HepG2 (cell line): ENCODE data around the gene KIF3C. TPM values are rescaled to one million over a fixed set of nuclear protein-coding genes. Genes with fewer than 3 reads are reported as not detected.

Experiments
- ATAC-seq: fragments of 200-7000 bp; cut with Tn5 transposase; 3 replicates; pipeline ENCODE4 v1.9.1; 2020; ENCODE audit warnings: mild to moderate bottlenecking, moderate library complexity
- BruUV-seq: library from RNA; stranded (reverse); fragments of 400-500 nt; replicated peaks from 2 replicates; lab custom pipeline; 2021; lab: Mats Ljungman, UMichigan
- CTCF ChIA-PET: fragments of 300-600 bp; formaldehyde crosslinking; extraction: SDS; loops from one replicate; lab custom pipeline; 2021; ENCODE audit warnings: low total read pairs, inconsistent platforms, low intra/inter-chr PET ratio; lab: Yijun Ruan, JAX
- POLR2A ChIA-PET: fragments of 350-600 bp; sonication (Branson Sonifier 250); formaldehyde crosslinking; loops from one replicate; lab custom pipeline; 2020; ENCODE audit warnings: antibody characterized with exemption, inconsistent platforms; lab: Yijun Ruan, JAX
- DNase-seq: peaks from one replicate; pipeline ENCODE4 v3.0.0-alpha.2; 2015; ENCODE audit warnings: low spot score
- FAIRE-seq: peaks from 3 replicates; lab custom pipeline; 2011; peaks lifted over from hg19 to GRCh38; lab: Jason Lieb, UNC
- H2AFZ ChIP-seq: one replicate; pipeline ENCODE4 v1.6.1; 2011; ENCODE audit warnings: low read length, inconsistent platforms
- H3K27ac ChIP-seq: fragments of 300-600 bp; 3 replicates; pipeline ENCODE4 v1.8.0; 2011; ENCODE audit warnings: mixed run types, mild to moderate bottlenecking, mixed read lengths, low read length, inconsistent platforms; ENCODE audit not compliant: insufficient read depth; ENCODE audit errors: extremely low read length
- H3K27me3 ChIP-seq, 2 experiments: fragments of 200-600 bp in 1 of 2; 2 replicates in 1 of 2; 3 replicates in 1 of 2; pipeline versions ENCODE4 v1.6.0 to v1.8.0; 2011; ENCODE audit warnings: low read length in 2 of 2, mild to moderate bottlenecking in 2 of 2, moderate library complexity in 2 of 2, inconsistent platforms in 1 of 2; ENCODE audit not compliant: insufficient read depth in 2 of 2, control insufficient read depth in 1 of 2
- H3K36me3 ChIP-seq, 2 experiments: fragments of 200-600 bp in 1 of 2; replicated peaks in 1 of 2; 2 replicates in 1 of 2; 3 replicates in 1 of 2; pipeline versions ENCODE4 v1.5.1 to v1.8.0; 2011; ENCODE audit warnings: low read length in 2 of 2, inconsistent platforms in 1 of 2; ENCODE audit not compliant: insufficient read depth in 2 of 2, control insufficient read depth in 1 of 2
- H3K4me1 ChIP-seq: 2 replicates; pipeline ENCODE4 v1.5.1; 2012; ENCODE audit warnings: low read length, inconsistent platforms; ENCODE audit not compliant: insufficient read depth
- H3K4me2 ChIP-seq: 2 replicates; pipeline ENCODE4 v1.6.0; 2011; ENCODE audit warnings: low read depth, low read length, inconsistent platforms
- H3K4me3 ChIP-seq, 3 experiments: fragments of 200-600 bp in 1 of 3; sonication (generic), shearing (Covaris generic) in 1 of 3; replicated peaks in 1 of 3; 2 replicates each; pipeline ENCODE4 v1.5.1; 2011 to 2016; ENCODE audit warnings: low read length in 3 of 3, inconsistent platforms in 2 of 3, low read depth in 2 of 3, mild to moderate bottlenecking in 2 of 3, control low read depth in 1 of 3, mixed read lengths in 1 of 3; ENCODE audit not compliant: insufficient read depth in 1 of 3
- H3K79me2 ChIP-seq: one replicate; pipeline ENCODE4 v1.6.1; 2011; ENCODE audit warnings: low read length, inconsistent platforms; ENCODE audit not compliant: insufficient read depth
- H3K9ac ChIP-seq: 2 replicates; pipeline ENCODE4 v1.6.0; 2011; ENCODE audit warnings: mild to moderate bottlenecking, low read depth, low read length, inconsistent platforms; ENCODE audit not compliant: insufficient read depth
- H3K9me3 ChIP-seq: 2 replicates; pipeline ENCODE4 v1.5.1; 2012; ENCODE audit warnings: mild to moderate bottlenecking, low read length
- H4K20me1 ChIP-seq: 2 replicates; pipeline ENCODE4 v1.6.0; 2011; ENCODE audit warnings: inconsistent platforms, mild to moderate bottlenecking, low read length, moderate library complexity; ENCODE audit not compliant: insufficient read depth
- AGO1 ChIP-seq: fragments of 200-400 bp; formaldehyde crosslinking; IDR thresholded peaks from 2 replicates; pipeline ENCODE4 v1.6.1; 2017; ENCODE audit warnings: mild to moderate bottlenecking, low read depth, low read length, moderate library complexity; ENCODE audit not compliant: poor library complexity, severe bottlenecking
- CBX5 ChIP-seq: sonication (generic); formaldehyde crosslinking; IDR thresholded peaks from 2 replicates; pipeline ENCODE4 v1.4.0; 2020; ENCODE audit warnings: missing genetic modification reagents, borderline replicate concordance
- CHD2 ChIP-seq: IDR thresholded peaks from 2 replicates; pipeline ENCODE4 v1.6.1; 2011; ENCODE audit warnings: low read depth, low read length, improper control_type of control experiment
- CREBL2 ChIP-seq: sonication (generic); formaldehyde crosslinking; IDR thresholded peaks from 2 replicates; pipeline ENCODE4 v1.8.1; 2023; ENCODE audit warnings: missing genetic modification reagents, mild to moderate bottlenecking, borderline replicate concordance
- DNMT1 ChIP-seq: sonication (generic); formaldehyde crosslinking; IDR thresholded peaks from 2 replicates; pipeline ENCODE4 v1.5.1; 2020; ENCODE audit warnings: mild to moderate bottlenecking, missing genetic modification reagents
- FIP1L1 ChIP-seq: fragments of 200-400 bp; formaldehyde crosslinking; IDR thresholded peaks from 2 replicates; pipeline ENCODE4 v1.6.1; 2018; ENCODE audit warnings: low read depth, mild to moderate bottlenecking, low read length, moderate library complexity, borderline replicate concordance; ENCODE audit not compliant: insufficient read depth
- FOXC1 ChIP-seq: sonication (generic); formaldehyde crosslinking; IDR thresholded peaks from 2 replicates; pipeline ENCODE4 v1.8.0; 2022; ENCODE audit warnings: mild to moderate bottlenecking, missing genetic modification reagents, borderline replicate concordance
- HDAC2 ChIP-seq: sonication (generic); formaldehyde crosslinking; IDR thresholded peaks from 2 replicates; pipeline ENCODE4 v1.4.0; 2020; ENCODE audit warnings: missing genetic modification reagents
- HOXA3 ChIP-seq: sonication (generic); formaldehyde crosslinking; IDR thresholded peaks from 2 replicates; pipeline ENCODE4 v1.5.0; 2020; ENCODE audit warnings: missing genetic modification reagents
- MED1 ChIP-seq: sonication (generic); formaldehyde crosslinking; IDR thresholded peaks from 2 replicates; pipeline ENCODE4 v1.4.0; 2020; ENCODE audit warnings: missing genetic modification reagents
- MTA1 ChIP-seq: sonication (generic); formaldehyde crosslinking; IDR thresholded peaks from 2 replicates; pipeline ENCODE4 v1.4.0; 2020; ENCODE audit warnings: missing genetic modification reagents, mild to moderate bottlenecking, borderline replicate concordance
- NFE2L1 ChIP-seq: sonication (generic); formaldehyde crosslinking; IDR thresholded peaks from 2 replicates; pipeline ENCODE4 v1.4.0; 2020; ENCODE audit warnings: missing genetic modification reagents, mild to moderate bottlenecking, borderline replicate concordance
- PITX1 ChIP-seq: sonication (generic); formaldehyde crosslinking; IDR thresholded peaks from 2 replicates; pipeline ENCODE4 v1.5.1; 2020; ENCODE audit warnings: mild to moderate bottlenecking, missing genetic modification reagents
- SOX13 ChIP-seq, 3 experiments: fragments of 450-650 bp in 1 of 3; sonication (generic) in 1 of 3; formaldehyde crosslinking in 1 of 3; IDR thresholded peaks in 2 of 3; conservative IDR thresholded peaks in 1 of 3; 2 replicates each; pipeline versions ENCODE4 v1.5.0 to v1.6.1; 2016 to 2020; ENCODE audit warnings: antibody characterized with exemption in 1 of 3, mild to moderate bottlenecking in 1 of 3, missing compliant biosample characterization in 1 of 3, missing genetic modification reagents in 1 of 3, moderate library complexity in 1 of 3
- TOPORS ChIP-seq: sonication (generic); formaldehyde crosslinking; IDR thresholded peaks from 2 replicates; pipeline ENCODE4 v1.8.0; 2023; ENCODE audit warnings: mild to moderate bottlenecking, missing genetic modification reagents
- XBP1 ChIP-seq: sonication (generic); formaldehyde crosslinking; IDR thresholded peaks from 2 replicates; pipeline ENCODE4 v1.5.0; 2020; ENCODE audit warnings: missing genetic modification reagents
- ZBED4 ChIP-seq: sonication (generic); formaldehyde crosslinking; IDR thresholded peaks from 2 replicates; pipeline ENCODE4 v1.4.0; 2020; ENCODE audit warnings: missing genetic modification reagents, borderline replicate concordance
- ZNF441 ChIP-seq: sonication (generic); formaldehyde crosslinking; IDR thresholded peaks from 2 replicates; pipeline ENCODE4 v1.7.0; 2021; ENCODE audit warnings: missing genetic modification reagents, borderline replicate concordance
- ZNF839 ChIP-seq: sonication (generic); formaldehyde crosslinking; IDR thresholded peaks from 2 replicates; pipeline ENCODE4 v1.4.0; 2020; ENCODE audit warnings: missing genetic modification reagents, mild to moderate bottlenecking, borderline replicate concordance
- WGBS: methylation state at CpG from one replicate; pipeline ENCODE4 v1.1.6; 2017; ENCODE audit warnings: low lambda C conversion rate; 5-methylcytosine and 5-hydroxymethylcytosine counted together
- in situ Hi-C: cut with HindIII; loops from 2 replicates; pipeline ENCODE4 v1.10.0; 2017; ENCODE audit warnings: low pct_unique_long_range_greater_than_20kb; ENCODE audit not compliant: extremely low pct_ligation_motif_present
- intact Hi-C: fragments of 100-400 bp; cut with micrococcal nuclease; formaldehyde crosslinking; loops from one replicate; pipeline ENCODE4 v1.10.0; 2022; ENCODE audit not compliant: unreplicated experiment
- polyA plus RNA-seq, 8 experiments: library from polyadenylated mRNA; depleted of rRNA in 3 of 8; stranded (reverse) in 7 of 8; unstranded in 1 of 8; fragments of >200 nt; fragmentation: Illumina TruSeq in 4 of 8; extraction: Trizol in 4 of 8; gene quantifications; 2 replicates each; pipeline versions ENCODE4 v1.2.1 to v1.2.3, GENCODE V29; 2011 to 2016; ENCODE audit warnings: low read depth in 4 of 8, missing spikeins in 1 of 8, mixed read lengths in 1 of 8; ENCODE audit not compliant: insufficient read depth in 1 of 8
- total RNA-seq, 5 experiments: library from RNA; depleted of rRNA; stranded (reverse); fragments of >200 nt; fragmentation: Illumina TruSeq; extraction: Trizol; gene quantifications; 2 replicates each; pipeline ENCODE4 v1.2.3, GENCODE V29; 2016; ENCODE audit warnings: low read depth in 1 of 5

KIF3C gene
- total and polyA plus RNA-seq, 2 of the 13 experiments (the other 11 are each of a cell fraction or from before 2014, with no cell fraction given), result 3.6 to 4.9 TPM

- ATAC-seq (peak; percentile 60), DNase-seq (no peak), FAIRE-seq (no peak)
- WGBS, result under 1% methylated on average over 29 of the region's 44 CpGs
- H3K27ac ChIP-seq, result no peak overlapping the region
- no peaks in the 10 kb centered on the region for H3K27me3 ChIP-seq
- no peaks in the 10 kb centered on the region for H3K36me3 ChIP-seq
- H3K4me1 ChIP-seq, result peaks cover 53% of the 10 kb centered on the region
- H3K9me3 ChIP-seq, result no peaks in the 10 kb centered on the region
- no peaks in the 10 kb centered on the region for H3K79me2 ChIP-seq
- intact Hi-C loops, result loop anchor here (2.0 kb wide), 1 partner anchor 31 kb away; no protein-coding TSS in a partner anchor
- ChIA-PET CTCF (no interaction called here), POLR2A (interaction anchor here (1.2 to 2.4 kb wide), 4 partner anchors 27 to 364 kb away, joined by 3 to 7 read pairs (median 4); partner anchors contain the start of genes HADHA and RAB10)
- H3K4me2 ChIP-seq, result peak overlapping the region; percentile 90
- H2AFZ ChIP-seq, result no peak overlapping the region
- in situ Hi-C loops, result loop anchor here (5.0 to 25.0 kb wide), 2 partner anchors 166 to 356 kb away; partner anchors contain the start of genes ADGRF3 and SELENOI
- peak overlapping the region; percentile 80 to 90 (median 86) for H3K4me3 ChIP-seq
- peak overlapping the region; percentile 61 for H3K9ac ChIP-seq
- H4K20me1 ChIP-seq, result no peaks in the 10 kb centered on the region
- BruUV-seq, result TSS peak; percentile 49
- TF ChIP-seq SOX13 (IDR thresholded peaks at IDR 0.05), result no peak
- TF ChIP-seq SOX13 (CRISPR knock-in tag; conservative IDR thresholded peaks at IDR 0.05 in 1 of 2, IDR thresholded peaks at IDR 0.05 in 1 of 2), result 0 out of 4 replicates have a peak, but pooled peaks of 1 of the 2 experiments have one; percentile 9
- peak; percentile 29; the same call in 1 of the 2 replicates for TF ChIP-seq ZBED4 (CRISPR knock-in tag)
- 0 out of 2 replicates have a peak, but pooled peaks have one; percentile 34 for TF ChIP-seq ZNF839 (CRISPR knock-in tag)
- 0 out of 2 replicates have a peak, but pooled peaks have one; percentile 8 for TF ChIP-seq CBX5 (CRISPR knock-in tag)
- TF ChIP-seq NFE2L1 (CRISPR knock-in tag), result peak; percentile 22; the same call in 1 of the 2 replicates
- TF ChIP-seq MED1 (CRISPR knock-in tag), result no peak
- peak; percentile 41; the same call in 1 of the 2 replicates for TF ChIP-seq PITX1
- peak; percentile 71 for TF ChIP-seq AGO1
- TF ChIP-seq TOPORS (CRISPR knock-in tag), result peak; percentile 30; the same call in 1 of the 2 replicates
- TF ChIP-seq CREBL2, result no peak; the same call in 1 of the 2 replicates
- peak; percentile 61; the same call in 1 of the 2 replicates for TF ChIP-seq MTA1 (CRISPR knock-in tag)
- peak; percentile 17; the same call in 1 of the 2 replicates for TF ChIP-seq ZNF441 (CRISPR knock-in tag)
- 0 out of 2 replicates have a peak, but pooled peaks have one; percentile 13 for TF ChIP-seq CHD2
- TF ChIP-seq XBP1 (CRISPR knock-in tag), result no peak
- 0 out of 2 replicates have a peak, but pooled peaks have one; percentile 7 for TF ChIP-seq DNMT1 (CRISPR knock-in tag)
- TF ChIP-seq HDAC2 (CRISPR knock-in tag), result 0 out of 2 replicates have a peak, but pooled peaks have one; percentile 15
- peak; percentile 88; the same call in 1 of the 2 replicates for TF ChIP-seq FOXC1
- peak; percentile 42 for TF ChIP-seq HOXA3 (CRISPR knock-in tag)
- TF ChIP-seq FIP1L1, result no peak
Observed at GRCh38 chr2:25981596-25982272, 563 bp downstream of the KIF3C start.
